Breast epithelium (tissue), 4 donors: ENCODE results near the gene ERP29. TPM values are rescaled to one million over a fixed set of nuclear protein-coding genes. Genes with fewer than 3 reads are reported as not detected.
"Not testable (repeated sequence)": the region's sequence is repeated elsewhere in the genome, so short reads cannot be mapped to it uniquely, and the experiment has no call there.

Experiments
- DNase-seq, 2 donors: peaks; one replicate each; pipeline ENCODE4 v3.0.0-alpha.2; 2019; ENCODE audit warnings: low spot score in 2 of 2
- H3K27ac ChIP-seq, 2 donors: fragments of 200-600 bp; sonication (generic) in 1 of 2; one replicate each; pipeline ENCODE4 v1.5.1; 2016 to 2019; ENCODE audit warnings: mild to moderate bottlenecking in 1 of 2
- H3K27me3 ChIP-seq, 2 donors: fragments of 200-600 bp; sonication (generic) in 1 of 2; one replicate each; pipeline versions ENCODE4 v1.5.1 to v1.6.0; 2017 to 2019; ENCODE audit warnings: control low read depth in 1 of 2, mild to moderate bottlenecking in 1 of 2
- H3K36me3 ChIP-seq: fragments of 200-600 bp; one replicate; pipeline ENCODE4 v1.5.1; 2019
- H3K4me1 ChIP-seq, 2 donors: fragments of 200-600 bp; sonication (generic); one replicate each; pipeline ENCODE4 v1.5.1; 2016 to 2019; ENCODE audit warnings: control low read depth in 1 of 2
- H3K4me3 ChIP-seq, 3 donors: fragments of 200-600 bp; sonication (generic); 1 replicate in 2 of 3; 2 replicates in 1 of 3; pipeline ENCODE4 v1.5.1; 2016 to 2019; ENCODE audit warnings: mild to moderate bottlenecking in 3 of 3, moderate library complexity in 2 of 3
- H3K9me3 ChIP-seq, 2 donors: fragments of 200-600 bp; sonication (generic) in 1 of 2; one replicate each; pipeline ENCODE4 v1.5.1; 2016 to 2019; ENCODE audit warnings: control low read depth in 1 of 2
- CTCF ChIP-seq, 3 donors: fragments of 450-650 bp; IDR thresholded peaks; one replicate each; pipeline ENCODE4 v1.5.1; 2016 to 2017; ENCODE audit warnings: antibody characterized with exemption in 3 of 3, mild to moderate bottlenecking in 3 of 3, moderate library complexity in 3 of 3
- POLR2A ChIP-seq: fragments of 450-650 bp; IDR thresholded peaks from one replicate; pipeline ENCODE4 v1.6.1; 2016; ENCODE audit warnings: antibody characterized with exemption, mild to moderate bottlenecking, moderate library complexity
- POLR2AphosphoS5 ChIP-seq, 3 donors: sonication (generic); formaldehyde crosslinking; IDR thresholded peaks; one replicate each; pipeline ENCODE4 v1.6.1; 2017; ENCODE audit warnings: antibody characterized with exemption in 3 of 3
- intact Hi-C: fragments of 100-400 bp; cut with DNase I; formaldehyde crosslinking; loops from one replicate; pipeline ENCODE4 v1.15.1; 2023; ENCODE audit warnings: low total_unique reads
- total RNA-seq, 3 donors: library from RNA; depleted of rRNA; stranded (reverse); fragments of >200 nt; gene quantifications; one replicate each; pipeline ENCODE4 v1.1.0, GENCODE V29; 2016

ERP29 gene
- total RNA-seq, 3 donors from 2014 or later, result 40.3 to 52.8 (median 41.0) TPM

DNA sequence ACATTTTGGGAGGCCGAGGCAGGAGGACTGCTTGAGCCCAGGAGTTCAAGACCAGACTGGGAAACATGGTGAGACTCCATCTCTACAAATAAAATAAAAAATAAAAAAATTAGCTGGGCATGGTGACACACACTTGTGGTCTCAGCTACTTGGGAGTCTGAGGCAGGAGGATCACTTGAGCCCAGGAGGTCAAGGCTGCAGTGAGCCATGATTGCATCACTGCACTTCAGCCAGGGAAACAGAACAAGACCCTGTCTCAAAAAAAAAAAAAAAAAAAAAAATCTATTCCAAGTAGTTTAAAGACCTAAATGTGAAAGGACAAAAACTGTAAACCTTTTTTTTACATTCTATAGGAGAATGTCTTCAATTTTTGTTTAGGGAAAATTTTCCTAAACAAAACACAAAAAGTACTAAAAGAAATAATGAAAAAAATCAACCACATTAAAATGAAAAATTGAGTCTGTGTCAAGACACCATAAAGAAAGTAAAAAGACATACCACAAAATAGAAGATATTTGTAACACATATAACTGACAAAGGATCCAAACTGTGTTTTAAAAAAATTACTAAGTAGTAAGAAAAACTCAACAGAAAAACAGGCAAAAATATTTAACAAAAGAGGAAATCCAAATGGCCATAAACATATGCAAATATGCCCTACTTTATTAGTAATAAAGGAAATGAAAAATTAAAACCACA lies 17.3 kb upstream of the ERP29 start:
- Histone ChIP-seq H3K4me1 (no peaks in the 10 kb centered on the region), H3K27me3 (no peaks in the 10 kb centered on the region), H3K36me3 (no peaks in the 10 kb centered on the region), H3K9me3 (no peaks in the 10 kb centered on the region), H3K27ac (no peak overlapping the region), H3K4me3 (no peak overlapping the region)
- intact Hi-C loops, result no loop called here
- TF ChIP-seq POLR2A (no peak), POLR2AphosphoS5 (IDR thresholded peaks at IDR 0.05) (no peak), CTCF (IDR thresholded peaks at IDR 0.05) (no peak)
- no peak for DNase-seq

GRCh38 chr12:111997300-111997699 lies 15.9 kb upstream of the ERP29 start:
- no peaks in the 10 kb centered on the region for H3K9me3 ChIP-seq
- no peak overlapping the region for H3K4me3 ChIP-seq
- TF ChIP-seq CTCF (IDR thresholded peaks at IDR 0.05), result no peak
- no peak for TF ChIP-seq POLR2A
- no peak for TF ChIP-seq POLR2AphosphoS5 (IDR thresholded peaks at IDR 0.05)
- no peaks in the 10 kb centered on the region for H3K36me3 ChIP-seq
- no peak for DNase-seq
- no peaks in the 10 kb centered on the region for H3K4me1 ChIP-seq
- no peaks in the 10 kb centered on the region for H3K27me3 ChIP-seq
- H3K27ac ChIP-seq, result no peak overlapping the region
- intact Hi-C loops, result no loop called here

- DNase-seq, result no peak
- no peaks in the 10 kb centered on the region for H3K36me3 ChIP-seq
- no peaks in the 10 kb centered on the region for H3K9me3 ChIP-seq
- TF ChIP-seq CTCF (IDR thresholded peaks at IDR 0.05), result no peak
- TF ChIP-seq POLR2AphosphoS5 (IDR thresholded peaks at IDR 0.05), result no peak
- no peak for TF ChIP-seq POLR2A
- intact Hi-C loops, result no loop called here
- no peaks in the 10 kb centered on the region for H3K4me1 ChIP-seq
- H3K27ac ChIP-seq, result no peak overlapping the region
- H3K4me3 ChIP-seq, result no peak overlapping the region
- H3K27me3 ChIP-seq, result no peaks in the 10 kb centered on the region
Observed at GRCh38 chr12:111998015-111998414, 15.2 kb upstream of the ERP29 start.

GRCh38 chr12:111999129-111999528 lies 14.1 kb upstream of the ERP29 start:
- H3K9me3 ChIP-seq, H3K27ac ChIP-seq, intact Hi-C loops, DNase-seq, H3K36me3 ChIP-seq, H3K4me3 ChIP-seq, H3K4me1 ChIP-seq, H3K27me3 ChIP-seq: not testable (repeated sequence)

GRCh38 chr12:112000820-112001219 lies 12.4 kb upstream of the ERP29 start:
- Histone ChIP-seq H3K9me3 (no peaks in the 10 kb centered on the region), H3K36me3 (no peaks in the 10 kb centered on the region), H3K4me3 (no peak overlapping the region), H3K27ac (no peak overlapping the region), H3K27me3 (no peaks in the 10 kb centered on the region), H3K4me1 (no peaks in the 10 kb centered on the region)
- TF ChIP-seq POLR2AphosphoS5 (IDR thresholded peaks at IDR 0.05) (no peak), POLR2A (no peak), CTCF (IDR thresholded peaks at IDR 0.05) (no peak)
- no peak for DNase-seq
- intact Hi-C loops, result no loop called here

GRCh38 chr12:112001576-112001975 lies 11.7 kb upstream of the ERP29 start:
- no peaks in the 10 kb centered on the region for H3K9me3 ChIP-seq
- H3K27ac ChIP-seq, result no peak overlapping the region
- no peak overlapping the region for H3K4me3 ChIP-seq
- no peaks in the 10 kb centered on the region for H3K27me3 ChIP-seq
- H3K4me1 ChIP-seq, result peaks cover 0 to 5% of the 10 kb centered on the region in 2 donors
- intact Hi-C loops, result no loop called here
- DNase-seq, result no peak
- TF ChIP-seq POLR2A (no peak), POLR2AphosphoS5 (IDR thresholded peaks at IDR 0.05) (no peak), CTCF (IDR thresholded peaks at IDR 0.05) (no peak)
- H3K36me3 ChIP-seq, result no peaks in the 10 kb centered on the region
